ENCODE results near the gene BPI. TPM values are rescaled to one million over a fixed set of nuclear protein-coding genes. Genes with fewer than 3 reads are reported as not detected.

Gene BPI
- total RNA-seq, 1 experiment from 2014 or later, result not detected

DNA sequence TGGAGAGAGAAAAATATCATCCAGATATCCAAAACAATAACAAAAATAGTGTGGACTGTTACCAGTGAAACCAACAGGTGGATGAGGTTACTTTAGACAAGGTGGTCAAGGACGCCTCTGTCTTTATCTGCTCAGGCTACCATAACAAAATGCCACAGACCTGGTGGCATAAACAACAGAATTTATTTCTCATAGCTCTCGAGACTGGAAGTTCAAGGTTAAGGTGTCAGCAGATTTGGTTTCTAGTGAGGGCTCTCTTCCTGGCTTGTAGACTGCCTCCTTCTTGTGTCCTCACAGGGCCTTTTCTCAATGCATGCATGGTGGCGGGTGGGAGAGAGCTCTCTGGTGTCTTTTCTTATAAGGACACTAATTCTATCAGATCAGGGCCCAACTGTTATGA lies 21.2 kb downstream of the BPI start:
- H3K4me1 ChIP-seq (ENCODE audit: control insufficient read depth in 1 of 2, insufficient read depth in 2 of 2, low read length in 2 of 2), result no peaks in the 10 kb centered on the region
- TF ChIP-seq TCF7L2 (IDR thresholded peaks at IDR 0.05; ENCODE audit: borderline replicate concordance, extremely low read depth, insufficient read depth, insufficient read length), result no peak
- no peak for TF ChIP-seq ELF1 (IDR thresholded peaks at IDR 0.05; ENCODE audit: borderline replicate concordance, low read depth)
- TF ChIP-seq ZNF274 (IDR thresholded peaks at IDR 0.05; ENCODE audit: low read depth, low read length), result no peak
- TF ChIP-seq JUND (IDR thresholded peaks at IDR 0.05), result no peak
- TF ChIP-seq YY1 (IDR thresholded peaks at IDR 0.05; ENCODE audit: extremely low read depth, insufficient replicate concordance, low read depth, low read length), result no peak
- no peak for TF ChIP-seq CEBPB (IDR thresholded peaks at IDR 0.05; ENCODE audit: low read depth)
- POLR2A ChIA-PET, result no interaction called here
- ATAC-seq, result no peak
- no peaks in the 10 kb centered on the region for H3K36me3 ChIP-seq (ENCODE audit: control insufficient read depth in 1 of 2, insufficient read depth in 2 of 2, low read length in 2 of 2)
- CTCF ChIA-PET, result no interaction called here
- H3K4me3 ChIP-seq (replicated peaks in 1 of 2; ENCODE audit: low read depth in 1 of 2, low read length in 2 of 2), result no peak overlapping the region
- no peaks in the 10 kb centered on the region for H3K79me2 ChIP-seq (ENCODE audit: insufficient read depth, low read length)
- intact Hi-C loops (cut with micrococcal nuclease), result no loop called here
- H4K20me1 ChIP-seq (ENCODE audit: insufficient read depth), result no peaks in the 10 kb centered on the region
- BruUV-seq (replicated peaks), result no TSS peak
- H3K9me2 ChIP-seq (ENCODE audit: insufficient read depth), result no peaks in the 10 kb centered on the region
- no peak overlapping the region for H3K27ac ChIP-seq (ENCODE audit: low read depth, low read length)
- no peak overlapping the region for H3K9ac ChIP-seq (ENCODE audit: low read length)
- H3K9me3 ChIP-seq (ENCODE audit: control insufficient read depth in 1 of 2, insufficient read depth in 1 of 2, low read depth in 1 of 2, low read length in 2 of 2), result no peaks in the 10 kb centered on the region
- DNase-seq (ENCODE audit: low read depth, low spot score), result no peak
- no peaks in the 10 kb centered on the region; the same call in 1 of the 2 replicates for H3K27me3 ChIP-seq (ENCODE audit: insufficient read depth, low read length)
- H2AFZ ChIP-seq (ENCODE audit: low read depth, low read length, poor library complexity, severe bottlenecking), result no peak overlapping the region
- RAD21 ChIA-PET (ENCODE audit: low non-redundant PET in 1 of 2, low total read pairs in 2 of 2, uncharacterized antibody in 2 of 2, unreplicated experiment in 2 of 2), result no interaction called here
- no peak overlapping the region for H3K4me2 ChIP-seq (ENCODE audit: low read length)

DNA sequence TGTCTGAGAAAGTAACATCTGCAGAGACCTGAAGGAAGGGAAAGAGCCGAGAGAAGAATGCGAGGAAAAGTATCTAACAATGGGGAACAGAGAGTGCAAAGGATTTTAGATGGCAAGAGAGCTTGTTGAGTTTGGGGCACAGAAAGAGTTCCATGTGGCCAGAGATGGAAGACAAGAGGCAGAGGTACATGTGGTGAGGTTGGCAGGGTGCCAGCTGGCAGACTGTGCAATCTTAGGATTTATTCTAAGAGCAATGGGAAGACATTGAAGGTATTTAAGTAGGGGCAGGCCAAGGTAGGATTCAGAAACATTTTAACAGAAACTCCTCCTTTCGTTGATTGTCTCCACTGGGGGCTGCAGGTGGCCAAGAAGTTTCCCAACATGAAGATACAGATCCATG lies 21.9 kb downstream of the BPI start:
- intact Hi-C loops (cut with micrococcal nuclease), result no loop called here
- no peak overlapping the region for H3K4me3 ChIP-seq (replicated peaks in 1 of 2; ENCODE audit: low read depth in 1 of 2, low read length in 2 of 2)
- no TSS peak for BruUV-seq (replicated peaks)
- no peaks in the 10 kb centered on the region for H3K36me3 ChIP-seq (ENCODE audit: control insufficient read depth in 1 of 2, insufficient read depth in 2 of 2, low read length in 2 of 2)
- H3K9me2 ChIP-seq (ENCODE audit: insufficient read depth), result no peaks in the 10 kb centered on the region
- no peaks in the 10 kb centered on the region for H4K20me1 ChIP-seq (ENCODE audit: insufficient read depth)
- H2AFZ ChIP-seq (ENCODE audit: low read depth, low read length, poor library complexity, severe bottlenecking), result no peak overlapping the region
- peaks cover 4% of the 10 kb centered on the region; the same call in 1 of the 2 replicates for H3K27me3 ChIP-seq (ENCODE audit: insufficient read depth, low read length)
- ChIA-PET CTCF (no interaction called here), RAD21 (ENCODE audit: low non-redundant PET in 1 of 2, low total read pairs in 2 of 2, uncharacterized antibody in 2 of 2, unreplicated experiment in 2 of 2) (no interaction called here), POLR2A (no interaction called here)
- no peak for TF ChIP-seq SRF (IDR thresholded peaks at IDR 0.05; ENCODE audit: low read depth)
- no peak for TF ChIP-seq SP1 (IDR thresholded peaks at IDR 0.05; ENCODE audit: low read depth)
- TF ChIP-seq SIN3A (IDR thresholded peaks at IDR 0.05; ENCODE audit: low read depth), result no peak
- TF ChIP-seq YY1 (IDR thresholded peaks at IDR 0.05; ENCODE audit: extremely low read depth, insufficient replicate concordance, low read depth, low read length), result no peak
- TF ChIP-seq, protein P1, sequence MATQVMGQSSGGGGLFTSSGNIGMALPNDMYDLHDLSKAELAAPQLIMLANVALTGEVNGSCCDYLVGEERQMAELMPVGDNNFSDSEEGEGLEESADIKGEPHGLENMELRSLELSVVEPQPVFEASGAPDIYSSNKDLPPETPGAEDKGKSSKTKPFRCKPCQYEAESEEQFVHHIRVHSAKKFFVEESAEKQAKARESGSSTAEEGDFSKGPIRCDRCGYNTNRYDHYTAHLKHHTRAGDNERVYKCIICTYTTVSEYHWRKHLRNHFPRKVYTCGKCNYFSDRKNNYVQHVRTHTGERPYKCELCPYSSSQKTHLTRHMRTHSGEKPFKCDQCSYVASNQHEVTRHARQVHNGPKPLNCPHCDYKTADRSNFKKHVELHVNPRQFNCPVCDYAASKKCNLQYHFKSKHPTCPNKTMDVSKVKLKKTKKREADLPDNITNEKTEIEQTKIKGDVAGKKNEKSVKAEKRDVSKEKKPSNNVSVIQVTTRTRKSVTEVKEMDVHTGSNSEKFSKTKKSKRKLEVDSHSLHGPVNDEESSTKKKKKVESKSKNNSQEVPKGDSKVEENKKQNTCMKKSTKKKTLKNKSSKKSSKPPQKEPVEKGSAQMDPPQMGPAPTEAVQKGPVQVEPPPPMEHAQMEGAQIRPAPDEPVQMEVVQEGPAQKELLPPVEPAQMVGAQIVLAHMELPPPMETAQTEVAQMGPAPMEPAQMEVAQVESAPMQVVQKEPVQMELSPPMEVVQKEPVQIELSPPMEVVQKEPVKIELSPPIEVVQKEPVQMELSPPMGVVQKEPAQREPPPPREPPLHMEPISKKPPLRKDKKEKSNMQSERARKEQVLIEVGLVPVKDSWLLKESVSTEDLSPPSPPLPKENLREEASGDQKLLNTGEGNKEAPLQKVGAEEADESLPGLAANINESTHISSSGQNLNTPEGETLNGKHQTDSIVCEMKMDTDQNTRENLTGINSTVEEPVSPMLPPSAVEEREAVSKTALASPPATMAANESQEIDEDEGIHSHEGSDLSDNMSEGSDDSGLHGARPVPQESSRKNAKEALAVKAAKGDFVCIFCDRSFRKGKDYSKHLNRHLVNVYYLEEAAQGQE (IDR thresholded peaks at IDR 0.05; ENCODE audit: low read depth), result no peak
- no peak overlapping the region for H3K9ac ChIP-seq (ENCODE audit: low read length)
- H3K4me1 ChIP-seq (ENCODE audit: control insufficient read depth in 1 of 2, insufficient read depth in 2 of 2, low read length in 2 of 2), result no peaks in the 10 kb centered on the region
- no peak overlapping the region for H3K4me2 ChIP-seq (ENCODE audit: low read length)
- H3K79me2 ChIP-seq (ENCODE audit: insufficient read depth, low read length), result no peaks in the 10 kb centered on the region
- ATAC-seq, result no peak
- DNase-seq (ENCODE audit: low read depth, low spot score), result no peak
- no peaks in the 10 kb centered on the region for H3K9me3 ChIP-seq (ENCODE audit: control insufficient read depth in 1 of 2, insufficient read depth in 1 of 2, low read depth in 1 of 2, low read length in 2 of 2)
- H3K27ac ChIP-seq (ENCODE audit: low read depth, low read length), result no peak overlapping the region
